Retinal pigment epithelial cell (primary cell): ENCODE data around the gene AKT1S1.

Source experiments
- DNase-seq: peaks from one replicate; pipeline ENCODE4 v3.0.0-alpha.2; 2010; ENCODE audit warnings: low read depth
- H3K4me3 ChIP-seq: 2 replicates; pipeline ENCODE4 v1.5.1; 2011; ENCODE audit warnings: mild to moderate bottlenecking, low read length, control low read depth, moderate library complexity
- TF ChIP-seq, protein P1 (sequence below): conservative IDR thresholded peaks from 2 replicates; pipeline ENCODE4 v1.5.1; 2011; ENCODE audit warnings: low read depth, low read length, control low read depth, inconsistent platforms

AKT1S1 gene

DNA sequence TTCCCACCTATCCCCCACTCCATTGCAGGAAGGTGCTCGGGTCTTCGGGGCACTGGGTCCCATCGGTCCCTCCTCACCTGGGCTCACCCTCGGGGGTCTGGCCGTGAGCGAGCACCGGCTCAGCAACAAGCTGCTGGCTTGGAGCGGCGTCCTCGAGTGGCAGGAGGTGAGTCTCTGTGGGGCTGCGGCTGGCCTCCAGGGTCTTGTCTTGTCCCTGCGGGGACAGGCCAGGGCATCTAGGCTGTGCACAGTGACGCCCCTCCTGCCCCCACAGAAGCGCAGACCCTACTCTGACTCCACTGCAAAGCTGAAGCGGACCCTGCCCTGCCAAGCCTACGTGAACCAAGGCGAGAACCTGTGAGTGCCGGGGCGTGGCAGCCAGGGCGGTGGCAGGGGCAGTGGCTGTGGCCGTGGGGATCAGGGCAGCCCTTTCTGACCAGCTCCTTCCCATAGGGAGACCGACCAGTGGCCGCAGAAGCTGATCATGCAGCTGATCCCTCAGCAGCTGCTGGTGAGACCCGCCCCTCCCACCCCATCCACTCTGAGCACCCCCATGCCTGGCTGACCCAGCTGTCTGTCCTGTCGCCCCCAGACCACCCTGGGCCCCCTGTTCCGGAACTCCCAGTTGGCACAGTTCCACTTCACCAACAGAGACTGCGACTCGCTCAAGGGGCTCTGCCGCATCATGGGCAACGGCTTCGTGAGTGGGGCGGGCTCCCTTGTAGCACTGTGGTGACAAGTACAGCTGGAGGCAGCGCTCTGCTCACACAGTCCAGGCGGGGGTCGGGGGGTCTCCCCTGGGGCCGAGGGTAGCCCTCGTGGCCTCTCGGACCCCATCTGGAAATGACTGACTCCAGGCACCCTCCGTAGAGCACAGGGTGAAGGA is 22.5 kb downstream of the AKT1S1 start:
- TF ChIP-seq, protein P1, sequence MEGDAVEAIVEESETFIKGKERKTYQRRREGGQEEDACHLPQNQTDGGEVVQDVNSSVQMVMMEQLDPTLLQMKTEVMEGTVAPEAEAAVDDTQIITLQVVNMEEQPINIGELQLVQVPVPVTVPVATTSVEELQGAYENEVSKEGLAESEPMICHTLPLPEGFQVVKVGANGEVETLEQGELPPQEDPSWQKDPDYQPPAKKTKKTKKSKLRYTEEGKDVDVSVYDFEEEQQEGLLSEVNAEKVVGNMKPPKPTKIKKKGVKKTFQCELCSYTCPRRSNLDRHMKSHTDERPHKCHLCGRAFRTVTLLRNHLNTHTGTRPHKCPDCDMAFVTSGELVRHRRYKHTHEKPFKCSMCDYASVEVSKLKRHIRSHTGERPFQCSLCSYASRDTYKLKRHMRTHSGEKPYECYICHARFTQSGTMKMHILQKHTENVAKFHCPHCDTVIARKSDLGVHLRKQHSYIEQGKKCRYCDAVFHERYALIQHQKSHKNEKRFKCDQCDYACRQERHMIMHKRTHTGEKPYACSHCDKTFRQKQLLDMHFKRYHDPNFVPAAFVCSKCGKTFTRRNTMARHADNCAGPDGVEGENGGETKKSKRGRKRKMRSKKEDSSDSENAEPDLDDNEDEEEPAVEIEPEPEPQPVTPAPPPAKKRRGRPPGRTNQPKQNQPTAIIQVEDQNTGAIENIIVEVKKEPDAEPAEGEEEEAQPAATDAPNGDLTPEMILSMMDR = no peak
- no peak overlapping the region for H3K4me3 ChIP-seq
- DNase-seq = no peak

DNA sequence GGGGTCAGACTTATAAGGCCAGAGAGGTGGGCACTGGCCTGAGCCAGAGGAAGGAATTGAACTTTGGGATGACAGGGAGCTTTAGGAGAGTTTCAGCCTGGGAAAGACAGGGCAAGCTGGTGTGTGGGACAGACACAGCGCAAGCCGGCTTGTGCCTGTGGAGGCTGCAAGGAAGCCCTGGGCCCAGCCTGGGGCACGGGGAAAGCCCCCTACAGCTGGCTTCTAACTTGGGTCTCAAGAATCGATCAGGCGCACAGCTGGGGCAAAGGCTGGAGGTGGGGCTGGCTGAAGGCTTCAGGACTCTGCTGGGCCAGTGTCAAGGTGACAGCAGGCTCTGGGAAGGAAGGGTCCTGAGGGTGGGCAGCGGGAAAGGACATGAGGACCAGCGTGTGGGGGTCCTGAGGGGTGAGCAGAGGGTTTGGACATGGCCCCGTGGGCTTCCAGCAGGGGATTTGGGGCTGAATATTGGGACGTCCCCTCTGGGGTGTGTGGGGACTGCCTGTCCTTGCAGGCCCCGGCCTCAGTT is 23.2 kb downstream of the AKT1S1 start:
- no peak for DNase-seq
- TF ChIP-seq, protein P1 = no peak
- H3K4me3 ChIP-seq = no peak overlapping the region

DNA sequence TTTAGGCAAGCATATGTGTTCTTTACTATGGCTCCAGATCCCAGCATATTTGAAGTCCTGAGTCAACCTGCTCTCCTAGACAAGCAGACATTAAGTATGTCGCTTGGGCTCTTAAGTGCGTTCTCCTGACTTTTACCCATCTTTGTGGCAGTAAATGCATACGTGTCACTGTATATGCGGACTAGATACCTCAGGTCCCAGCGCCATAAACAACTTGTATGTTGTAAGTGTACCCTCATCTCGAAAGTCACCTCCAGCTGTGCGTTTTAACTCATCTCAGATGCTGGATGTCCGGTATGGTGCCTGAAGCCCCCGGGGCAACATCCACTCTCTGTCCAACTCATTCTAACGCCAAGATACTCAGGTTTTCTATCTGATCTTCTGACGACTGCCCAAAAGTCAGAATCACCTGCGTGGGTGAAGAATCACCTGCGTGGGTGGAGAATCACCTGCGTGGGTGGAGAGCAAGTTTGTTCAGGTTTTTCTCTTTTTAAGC is 24.5 kb downstream of the AKT1S1 start:
- H3K4me3 ChIP-seq = peak overlapping the region; percentile 87
- no peak for DNase-seq
- TF ChIP-seq, protein P1 = no peak

DNA sequence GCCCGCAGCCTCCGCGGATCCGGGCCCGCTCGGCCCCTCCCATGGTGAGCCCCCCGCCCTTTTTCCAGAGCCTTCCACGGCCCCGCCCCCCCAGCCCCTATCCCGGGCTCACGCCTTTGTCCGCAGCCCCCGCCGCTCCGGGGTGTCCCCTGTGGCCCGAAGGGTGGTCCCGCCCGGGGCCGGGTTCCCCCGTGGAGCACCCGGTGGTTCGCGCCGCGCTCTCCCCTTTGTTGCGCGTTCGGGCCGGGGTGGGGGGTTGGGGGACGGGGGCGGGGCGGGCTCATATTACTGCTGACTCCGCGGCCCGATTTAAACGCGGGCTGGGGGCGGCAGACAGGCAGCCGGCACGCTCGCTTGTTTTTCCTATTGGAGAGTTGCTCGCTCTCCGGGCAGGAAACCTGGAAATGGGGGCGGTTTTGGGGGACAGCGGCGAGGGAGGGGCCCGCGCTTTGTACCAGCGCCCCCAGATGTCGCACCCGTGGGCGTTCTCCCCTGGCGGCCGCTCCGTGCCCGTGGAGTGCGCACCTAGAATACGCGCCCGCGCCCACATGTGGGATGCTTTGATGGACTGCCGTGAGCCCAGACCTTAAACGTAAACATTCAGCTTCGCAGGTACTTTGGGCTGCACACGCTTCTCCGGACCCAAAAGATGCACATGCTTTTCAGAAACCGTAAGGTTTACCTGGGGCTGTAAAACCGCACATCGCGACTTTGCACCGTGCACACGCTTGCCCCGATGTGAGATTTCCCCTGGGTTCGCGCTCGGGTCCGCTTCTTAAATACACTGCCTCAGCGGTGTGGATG is 25.5 kb downstream of the AKT1S1 start:
- TF ChIP-seq, protein P1 = no peak
- H3K4me3 ChIP-seq = peak overlapping the region; percentile 87
- no peak for DNase-seq

DNA sequence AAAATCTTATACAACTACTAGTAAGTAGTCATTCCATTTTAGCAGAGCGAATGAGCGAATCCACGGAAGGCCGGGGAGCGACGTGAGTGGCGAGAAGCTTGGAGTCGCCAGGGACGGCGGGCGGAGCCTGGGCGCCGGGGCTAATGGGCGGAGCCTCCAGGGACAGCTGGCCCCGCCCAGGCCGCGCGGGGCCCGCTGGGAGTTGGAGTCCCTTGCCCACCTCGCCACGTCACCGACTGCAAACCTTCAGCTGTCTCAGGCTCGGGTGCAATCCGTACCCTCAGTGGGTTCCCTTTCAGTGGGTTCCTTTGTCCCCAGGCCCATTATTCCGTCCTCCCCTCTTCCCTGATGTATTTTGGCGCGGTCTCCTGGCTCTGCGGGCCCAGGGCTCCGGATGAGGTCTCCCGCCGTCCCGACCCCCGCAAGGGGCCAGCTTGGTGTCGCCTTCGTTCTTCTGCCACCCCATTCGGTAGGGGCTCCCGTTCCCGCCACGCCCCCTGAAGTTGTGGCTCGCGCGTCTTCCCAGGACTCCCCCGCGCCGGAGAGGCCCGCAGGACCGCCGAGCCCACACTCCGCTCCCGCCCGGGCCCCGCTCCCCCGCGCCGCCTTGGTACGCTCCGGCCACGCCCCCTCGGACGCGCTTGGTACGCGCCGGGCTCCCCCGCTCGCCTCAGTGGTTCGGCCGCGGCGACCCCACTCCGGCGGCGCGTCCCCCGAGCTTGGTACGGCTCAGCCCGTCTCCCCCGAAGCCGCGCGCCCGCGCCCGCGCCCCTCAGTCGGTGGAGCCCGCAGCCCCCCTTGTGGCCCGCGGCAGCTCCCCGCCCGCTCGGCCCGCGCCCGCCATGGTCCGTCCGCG is 26.4 kb downstream of the AKT1S1 start, which contains the start of gene PTOV1:
Gene PTOV1, plus strand, starts transcription at position 673 of the 856 bp plus-strand sequence.
- peak; percentile 55 for DNase-seq
- H3K4me3 ChIP-seq = peak within 1 kb of the TSS; percentile 87
- TF ChIP-seq, protein P1 = no peak

DNA sequence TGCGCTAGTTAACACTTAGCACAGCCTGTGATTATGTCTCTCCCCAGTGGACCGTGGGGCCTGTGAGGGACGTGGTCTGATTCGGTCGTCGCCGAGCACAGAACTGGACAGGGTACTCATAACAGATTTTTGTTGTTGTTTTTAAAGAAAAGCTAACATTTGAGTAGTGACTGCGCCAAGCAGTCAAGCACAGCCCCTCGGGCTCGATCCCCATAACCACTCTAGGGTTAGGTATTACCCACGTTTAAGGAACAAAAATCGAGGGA is 27.0 kb downstream of the AKT1S1 start:
- no peak for DNase-seq
- peak overlapping the region; percentile 87 for H3K4me3 ChIP-seq
- TF ChIP-seq, protein P1 = no peak
